GM18907 (cell line): Measurements from ENCODE around the gene ARHGEF4.
A peak's percentile ranks its signal among the peaks of the same experiment; 100 is the strongest.

Source experiments
- ATAC-seq: cut with Tn5 transposase; IDR thresholded peaks from one replicate; pipeline ENCODE4 v1.9.1; 2021; ENCODE audit warnings: mild to moderate bottlenecking, moderate library complexity; ENCODE audit not compliant: unreplicated experiment

ARHGEF4 gene

GRCh38 chr2:130819226-130819607 lies 17.5 kb upstream of the ARHGEF4 start:
- no peak for ATAC-seq

- ATAC-seq: no peak
Measured at GRCh38 chr2:130819608-130820278, 17.0 kb upstream of the ARHGEF4 start.

DNA sequence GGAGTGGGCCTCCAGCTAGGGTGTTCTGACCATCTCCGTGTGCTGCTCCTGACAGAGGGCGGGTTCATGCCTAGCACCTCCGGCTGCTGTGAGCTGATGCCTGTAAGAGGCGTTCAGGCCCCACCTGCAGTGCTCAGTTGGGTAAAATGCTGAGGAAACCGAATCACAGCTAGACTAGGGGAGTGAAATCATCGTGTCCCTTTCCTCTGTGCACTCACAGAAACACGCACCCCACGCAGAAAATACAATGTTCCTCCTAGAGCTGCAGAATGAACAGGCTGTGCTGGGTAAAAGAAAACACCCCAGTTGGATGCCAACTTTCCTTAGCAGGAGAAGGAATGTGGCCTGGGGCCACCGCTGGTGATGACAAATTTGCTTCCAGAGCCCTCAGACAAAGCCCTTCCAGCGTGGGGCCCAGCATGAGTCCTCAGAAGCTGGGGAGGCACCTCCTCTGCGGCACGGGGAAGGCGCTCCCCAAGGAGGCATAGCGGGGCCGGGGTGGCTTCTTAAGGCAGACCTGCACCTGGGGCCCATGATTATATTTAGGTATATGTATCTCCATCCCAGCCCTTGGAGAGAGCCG lies 16.3 kb upstream of the ARHGEF4 start:
- no peak for ATAC-seq

DNA sequence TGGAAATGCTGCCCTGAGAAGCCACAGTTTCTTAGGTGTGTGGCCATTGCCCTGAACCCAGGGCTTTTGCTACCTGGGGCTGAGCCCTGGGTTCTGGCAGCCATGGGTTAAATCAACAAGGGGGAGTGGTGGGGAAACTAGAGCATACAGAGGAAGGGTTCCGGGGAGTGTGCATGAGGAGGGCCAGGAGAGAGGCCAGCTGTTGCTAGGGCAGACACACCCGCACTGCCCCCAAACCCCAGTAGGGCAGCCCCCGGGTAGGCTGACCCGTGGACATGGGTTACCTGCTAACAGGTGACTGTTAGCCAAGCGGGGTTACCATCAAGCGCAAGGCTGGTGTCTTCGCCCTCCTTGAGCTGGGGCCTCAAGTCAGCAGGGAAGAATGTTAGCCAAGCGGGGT lies 14.8 kb upstream of the ARHGEF4 start:
- ATAC-seq: no peak

GRCh38 chr2:130822766-130823165 lies 13.9 kb upstream of the ARHGEF4 start:
- ATAC-seq: no peak

DNA sequence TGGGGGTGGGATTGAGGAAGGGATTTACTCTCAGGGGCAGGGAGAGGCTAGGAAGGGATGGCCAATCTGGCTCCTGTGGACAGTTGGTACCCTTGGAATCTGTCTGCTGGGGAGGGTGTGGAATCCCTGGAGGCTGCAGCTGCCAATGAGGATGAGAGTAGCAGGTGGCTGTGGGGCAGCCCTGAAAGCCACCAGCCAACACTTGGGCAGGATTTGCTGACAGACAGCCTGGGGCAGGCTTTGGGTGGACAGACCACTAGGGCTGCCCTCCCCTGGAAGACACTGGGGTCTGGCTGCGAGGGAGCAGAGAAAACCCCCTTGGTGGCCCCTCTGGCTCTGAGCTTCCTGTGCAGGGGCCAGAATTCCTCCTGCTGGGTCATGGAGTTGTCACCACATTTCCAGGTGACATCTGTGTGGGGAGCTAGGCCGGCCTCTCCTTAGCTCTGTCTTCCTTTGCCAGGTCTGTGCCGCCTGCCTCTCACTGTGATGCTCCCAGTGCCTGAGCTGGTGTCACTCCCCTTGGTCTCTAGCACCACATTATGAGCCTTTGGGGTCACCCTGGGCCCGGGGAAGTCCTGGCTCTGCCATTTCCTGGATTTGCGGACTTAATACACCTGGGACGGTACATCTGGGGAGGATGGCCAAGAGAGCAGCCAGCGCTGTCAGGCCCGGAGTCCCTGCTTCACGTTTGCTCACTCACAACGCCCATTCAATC lies 13.4 kb upstream of the ARHGEF4 start:
- no peak for ATAC-seq

DNA sequence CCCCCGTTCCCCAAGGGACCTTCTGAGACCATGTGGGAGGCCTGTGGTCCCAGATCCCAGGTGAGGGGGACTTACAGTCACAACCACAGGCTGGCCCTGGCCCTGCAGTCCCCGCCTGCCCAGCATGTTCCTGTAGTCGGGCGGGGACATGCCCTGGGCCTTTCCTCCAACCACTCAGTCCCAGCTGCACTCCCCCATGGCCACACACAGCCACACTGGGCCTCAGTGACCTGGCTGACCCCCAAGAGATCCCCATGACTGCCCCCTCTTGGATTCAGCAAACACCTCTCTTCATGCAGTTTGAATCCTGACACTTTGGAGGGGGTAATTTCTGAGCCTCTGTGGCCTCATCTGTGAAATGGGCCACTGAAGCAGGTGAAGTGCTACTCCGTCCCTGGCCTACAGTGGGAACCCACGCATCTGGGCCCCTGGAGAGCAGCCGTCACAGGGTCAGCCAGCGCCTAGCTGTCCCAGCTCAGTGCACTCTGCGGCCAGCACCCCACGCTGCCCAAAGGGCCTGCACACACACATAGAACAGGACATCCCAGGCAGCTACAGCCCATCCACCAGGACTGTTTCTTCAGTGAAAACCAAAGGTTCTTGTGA lies 12.7 kb upstream of the ARHGEF4 start:
- peak; percentile 43 for ATAC-seq

DNA sequence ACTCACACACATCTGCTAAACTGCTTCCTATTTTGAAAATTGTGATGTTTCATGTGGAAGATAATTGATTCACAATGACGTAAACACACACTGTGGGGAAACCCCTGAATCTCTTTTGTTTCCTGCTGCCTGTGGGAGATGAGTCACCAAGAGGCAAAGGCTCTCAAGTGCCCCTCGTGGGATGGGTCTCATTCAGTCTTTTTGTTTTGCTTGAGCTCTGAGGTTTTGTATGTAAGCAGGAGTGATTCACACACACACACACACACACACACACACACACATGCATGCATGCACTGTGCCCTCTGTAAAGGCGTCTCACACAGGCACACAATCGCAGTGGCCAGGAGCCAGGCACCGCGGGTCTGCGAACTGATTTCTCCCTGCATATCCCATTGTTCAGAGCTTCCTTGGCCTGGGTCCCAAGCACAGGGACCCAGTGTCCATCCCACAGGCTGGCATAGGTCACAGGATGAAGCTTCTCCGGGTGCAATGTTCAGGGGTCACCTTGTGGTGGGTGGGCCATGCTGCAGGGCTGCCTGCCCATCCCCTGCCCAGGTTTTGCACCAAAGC lies 12.1 kb upstream of the ARHGEF4 start:
- peak; percentile 93 for ATAC-seq

GRCh38 chr2:130825231-130825965 lies 11.3 kb upstream of the ARHGEF4 start:
- no peak for ATAC-seq

DNA sequence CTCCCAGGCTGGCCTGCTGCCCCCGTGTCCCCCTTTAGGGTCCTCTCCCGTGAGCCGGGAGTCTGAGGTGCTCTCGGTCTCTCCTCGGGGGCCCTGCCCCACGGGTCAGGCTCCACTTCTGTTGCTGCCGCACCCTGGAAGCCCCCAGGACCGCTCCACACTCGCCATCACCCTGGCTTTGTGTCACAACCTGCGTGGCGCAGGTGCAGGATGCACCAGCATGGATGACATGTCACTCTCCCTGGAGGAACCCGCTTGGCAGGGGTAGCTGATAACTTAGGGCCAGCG lies 10.8 kb upstream of the ARHGEF4 start:
- ATAC-seq: no peak

DNA sequence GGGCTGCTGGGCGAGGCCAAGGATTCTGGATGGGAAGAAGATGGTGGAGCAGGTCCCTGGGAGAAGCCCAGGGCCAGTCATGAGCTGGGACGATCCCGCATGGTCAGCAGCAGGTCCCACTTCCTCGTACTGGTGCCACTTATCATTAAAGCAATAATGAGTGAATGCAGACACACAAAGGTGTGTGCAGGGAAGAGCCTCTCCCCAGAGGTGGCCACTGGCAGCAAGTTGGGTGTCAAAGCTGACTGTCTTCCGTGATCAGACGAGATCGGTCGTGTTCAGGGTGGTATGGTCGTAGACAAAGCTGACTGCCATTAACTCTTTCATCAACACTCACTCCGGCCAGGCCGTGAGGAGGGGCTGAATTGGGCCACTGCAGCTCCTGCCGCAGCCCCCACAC lies 10.3 kb upstream of the ARHGEF4 start:
- no peak for ATAC-seq

- ATAC-seq: no peak
Measured at GRCh38 chr2:130826821-130827501, 9.8 kb upstream of the ARHGEF4 start.

DNA sequence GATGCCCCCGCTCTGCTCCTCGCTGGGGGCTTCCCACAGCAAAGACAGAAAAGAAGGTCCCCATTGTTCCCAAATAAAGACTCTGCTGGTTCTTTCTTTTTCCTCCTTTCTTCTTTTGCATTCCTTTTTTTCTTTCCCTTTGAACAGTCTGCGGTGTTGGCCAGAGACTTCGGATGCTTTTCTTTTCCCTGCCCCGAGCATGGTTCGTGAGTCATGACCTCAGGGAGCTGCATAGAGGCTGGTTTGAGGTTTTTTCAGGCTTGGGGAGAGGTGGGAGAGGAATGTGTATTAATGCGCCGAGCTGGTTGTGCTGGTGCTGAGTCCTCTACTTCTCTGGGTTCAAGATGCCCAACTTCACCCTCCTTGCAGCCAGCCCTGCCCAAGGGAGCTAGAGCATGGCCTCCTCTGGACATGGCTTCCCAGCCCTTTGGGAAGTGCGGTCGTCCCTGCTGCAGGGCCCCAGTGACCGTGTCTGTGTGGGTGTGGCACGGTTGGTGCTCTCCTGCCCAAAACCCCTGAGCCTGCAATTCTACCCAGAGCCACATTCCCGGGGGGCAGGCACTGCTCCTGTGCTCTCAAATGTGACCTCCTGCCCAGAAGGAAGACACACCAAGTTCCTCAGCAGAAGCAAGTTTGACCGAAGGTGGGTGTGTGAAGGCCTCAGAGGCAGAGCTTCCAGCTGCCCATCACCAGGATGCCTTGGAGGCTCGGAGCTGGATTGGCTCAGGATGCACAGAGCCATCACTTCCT lies 9.0 kb upstream of the ARHGEF4 start:
- no peak for ATAC-seq

- no peak for ATAC-seq
Measured at GRCh38 chr2:130828461-130828860, 8.3 kb upstream of the ARHGEF4 start.

DNA sequence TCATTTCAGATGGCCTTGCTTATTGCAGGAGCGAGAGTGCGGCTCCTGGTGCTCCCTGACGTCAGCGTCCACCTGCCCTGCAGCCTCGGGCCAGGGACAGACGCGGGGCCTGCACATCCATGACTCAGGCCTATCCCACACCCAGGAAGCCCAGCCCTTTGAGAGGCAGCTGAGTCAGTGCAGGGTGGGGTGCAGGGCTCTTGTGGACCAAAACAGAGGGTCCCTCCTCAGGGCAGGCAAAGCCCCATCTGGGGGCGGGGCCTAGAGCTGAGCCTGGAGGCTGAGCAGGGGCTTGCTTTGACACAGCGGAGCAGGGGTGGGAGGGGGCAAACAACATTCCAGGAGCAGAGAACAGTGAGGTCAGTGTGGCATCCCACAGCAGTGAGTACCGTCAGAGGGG lies 7.7 kb upstream of the ARHGEF4 start:
- no peak for ATAC-seq

- no peak for ATAC-seq
Measured at GRCh38 chr2:130830538-130830937, 6.2 kb upstream of the ARHGEF4 start.

GRCh38 chr2:130831356-130831755 lies 5.4 kb upstream of the ARHGEF4 start:
- ATAC-seq: no peak

GRCh38 chr2:130832296-130832940 lies 4.3 kb upstream of the ARHGEF4 start:
- no peak for ATAC-seq
